ENCODE measurements around the gene DAPP1.

Gene DAPP1

DNA sequence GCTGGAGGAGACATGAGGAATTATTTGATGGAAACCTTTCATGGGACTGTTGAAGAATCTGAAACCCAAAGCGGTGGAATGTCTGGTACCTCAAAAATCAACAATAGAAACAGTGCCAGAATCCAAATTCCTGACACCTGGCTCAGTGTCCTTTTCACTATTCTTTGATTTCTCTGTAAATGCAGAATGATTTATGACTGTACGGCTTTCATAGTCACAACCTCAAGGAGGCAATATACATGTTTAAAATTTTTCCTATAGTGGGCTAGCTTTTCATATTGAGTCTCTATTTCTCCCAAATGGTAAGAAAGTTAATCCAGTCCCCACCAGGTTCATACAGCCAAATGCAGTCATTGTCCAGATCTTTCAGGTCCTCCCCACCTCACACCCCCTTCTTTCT lies 19.3 kb downstream of the DAPP1 start:
- Histone ChIP-seq H3K27ac (no peak overlapping the region), H3K36me3 (peaks cover 57% of the 10 kb centered on the region)
- TF ChIP-seq, protein P1, sequence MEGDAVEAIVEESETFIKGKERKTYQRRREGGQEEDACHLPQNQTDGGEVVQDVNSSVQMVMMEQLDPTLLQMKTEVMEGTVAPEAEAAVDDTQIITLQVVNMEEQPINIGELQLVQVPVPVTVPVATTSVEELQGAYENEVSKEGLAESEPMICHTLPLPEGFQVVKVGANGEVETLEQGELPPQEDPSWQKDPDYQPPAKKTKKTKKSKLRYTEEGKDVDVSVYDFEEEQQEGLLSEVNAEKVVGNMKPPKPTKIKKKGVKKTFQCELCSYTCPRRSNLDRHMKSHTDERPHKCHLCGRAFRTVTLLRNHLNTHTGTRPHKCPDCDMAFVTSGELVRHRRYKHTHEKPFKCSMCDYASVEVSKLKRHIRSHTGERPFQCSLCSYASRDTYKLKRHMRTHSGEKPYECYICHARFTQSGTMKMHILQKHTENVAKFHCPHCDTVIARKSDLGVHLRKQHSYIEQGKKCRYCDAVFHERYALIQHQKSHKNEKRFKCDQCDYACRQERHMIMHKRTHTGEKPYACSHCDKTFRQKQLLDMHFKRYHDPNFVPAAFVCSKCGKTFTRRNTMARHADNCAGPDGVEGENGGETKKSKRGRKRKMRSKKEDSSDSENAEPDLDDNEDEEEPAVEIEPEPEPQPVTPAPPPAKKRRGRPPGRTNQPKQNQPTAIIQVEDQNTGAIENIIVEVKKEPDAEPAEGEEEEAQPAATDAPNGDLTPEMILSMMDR (IDR thresholded peaks at IDR 0.05): no peak

DNA sequence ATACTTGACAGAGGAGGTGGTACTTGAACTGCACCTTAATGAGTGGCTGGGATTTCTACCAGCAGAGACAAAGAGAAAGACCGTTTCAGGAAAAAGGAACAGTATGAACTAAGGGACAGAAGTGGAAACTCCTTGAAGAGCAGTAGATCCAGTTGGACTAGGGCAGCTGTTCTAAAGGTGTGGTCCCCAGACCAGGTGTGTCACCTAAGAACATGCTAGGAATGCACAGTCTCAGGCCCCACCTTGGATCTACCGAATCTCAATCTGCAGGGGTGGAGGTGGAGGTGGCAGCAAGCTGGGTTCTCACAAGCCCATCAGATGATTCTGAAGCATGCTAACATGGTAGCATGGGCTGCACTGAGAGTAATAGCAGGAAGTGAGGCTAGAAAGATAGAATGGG lies 22.3 kb downstream of the DAPP1 start:
- TF ChIP-seq, protein P1 (IDR thresholded peaks at IDR 0.05): no peak
- peaks cover 84% of the 10 kb centered on the region for H3K36me3 ChIP-seq
- peaks cover 0 to 4% of the 10 kb centered on the region in 2 experiments for H3K4me1 ChIP-seq (ENCODE audit: control insufficient read depth in 1 of 2, insufficient read depth in 1 of 2, low read depth in 1 of 2, low read length in 1 of 2)
- H3K4me3 ChIP-seq (ENCODE audit: low read depth in 1 of 2, low read length in 1 of 2): no peak overlapping the region
- peak overlapping the region; percentile 36 for H3K27ac ChIP-seq
- H3K9me3 ChIP-seq: no peaks in the 10 kb centered on the region
- no peaks in the 10 kb centered on the region for H3K27me3 ChIP-seq

More for the DNA sequence above, 19.3 kb downstream of the DAPP1 start:
- Histone ChIP-seq H3K27me3 (no peaks in the 10 kb centered on the region), H3K4me3 (ENCODE audit: low read depth in 1 of 2, low read length in 1 of 2) (no peak overlapping the region), H3K4me1 (ENCODE audit: control insufficient read depth in 1 of 2, insufficient read depth in 1 of 2, low read depth in 1 of 2, low read length in 1 of 2) (no peaks in the 10 kb centered on the region), H3K9me3 (no peaks in the 10 kb centered on the region)

DNA sequence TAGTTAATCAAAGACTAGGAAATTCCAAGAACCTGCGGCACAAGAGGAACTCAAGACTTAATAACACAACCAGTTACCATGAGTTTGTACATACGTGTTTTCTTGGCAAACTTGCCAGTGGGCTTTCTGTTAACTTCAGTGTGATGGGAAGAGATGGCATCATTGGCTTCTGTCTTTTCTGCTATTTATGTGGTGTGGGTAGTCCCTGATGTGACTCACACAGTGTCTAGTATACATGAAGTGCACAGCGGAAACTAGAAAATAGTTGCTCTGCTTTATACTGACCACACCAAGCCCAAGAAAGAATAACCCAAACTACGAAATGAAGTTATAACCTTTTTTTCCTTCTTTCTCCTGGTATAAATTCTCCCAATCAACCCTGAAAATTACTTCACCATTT lies 24.5 kb downstream of the DAPP1 start:
- H3K27ac ChIP-seq: peak overlapping the region; percentile 40
- no peaks in the 10 kb centered on the region for H3K9me3 ChIP-seq
- TF ChIP-seq, protein P1 (IDR thresholded peaks at IDR 0.05): no peak
- peaks cover 79% of the 10 kb centered on the region for H3K36me3 ChIP-seq
- H3K4me1 ChIP-seq (ENCODE audit: control insufficient read depth in 1 of 2, insufficient read depth in 1 of 2, low read depth in 1 of 2, low read length in 1 of 2): peaks cover 13 to 24% of the 10 kb centered on the region in 2 experiments
- H3K4me3 ChIP-seq (ENCODE audit: low read depth in 1 of 2, low read length in 1 of 2): no peak overlapping the region
- H3K27me3 ChIP-seq: no peaks in the 10 kb centered on the region

DNA sequence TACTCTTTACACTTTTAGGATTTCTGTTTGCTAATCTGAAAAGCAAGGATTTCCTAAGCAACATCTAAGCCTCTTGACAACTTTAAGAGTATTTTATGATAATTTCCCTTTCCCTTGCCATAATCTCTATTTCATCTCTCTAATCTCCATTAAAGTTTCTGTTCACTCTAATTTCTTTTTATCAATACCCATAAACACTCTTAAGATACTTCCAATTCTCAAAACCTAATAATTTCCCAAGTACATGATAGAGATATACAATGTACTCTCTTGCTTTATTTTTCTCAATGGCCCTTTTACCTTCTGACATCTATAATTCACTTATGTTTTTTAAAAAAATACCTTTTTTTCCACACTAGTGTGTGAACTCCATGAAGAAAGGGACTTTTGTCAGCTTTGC lies 26.8 kb downstream of the DAPP1 start:
- Histone ChIP-seq H3K27ac (peak overlapping the region; percentile 37), H3K36me3 (peaks cover 62% of the 10 kb centered on the region)

DNA sequence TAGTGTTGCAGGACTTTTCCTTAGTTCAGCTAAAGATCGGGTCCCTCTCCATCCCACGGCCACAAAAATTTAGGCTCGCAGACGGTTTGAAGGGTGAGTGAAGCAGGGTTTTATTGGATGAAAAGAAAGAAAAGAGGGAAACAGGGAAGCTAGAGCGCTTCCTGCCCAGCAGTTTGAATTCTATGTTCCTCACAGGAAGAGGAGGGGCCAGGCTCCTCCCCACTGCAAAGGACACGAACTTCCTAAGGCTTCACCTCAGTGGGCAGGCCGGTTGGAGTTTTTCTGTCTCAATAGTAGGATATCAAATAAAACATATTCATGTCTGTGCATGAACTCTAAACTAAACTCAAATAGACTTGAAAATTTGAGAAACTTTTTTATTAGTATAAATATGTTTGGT lies 27.4 kb downstream of the DAPP1 start:
- Histone ChIP-seq H3K27me3 (no peaks in the 10 kb centered on the region), H3K36me3 (peaks cover 56% of the 10 kb centered on the region), H3K27ac (peak overlapping the region; percentile 37), H3K4me3 (ENCODE audit: low read depth in 1 of 2, low read length in 1 of 2) (no peak overlapping the region), H3K4me1 (ENCODE audit: control insufficient read depth in 1 of 2, insufficient read depth in 1 of 2, low read depth in 1 of 2, low read length in 1 of 2) (peaks cover 28 to 45% of the 10 kb centered on the region in 2 experiments), H3K9me3 (no peaks in the 10 kb centered on the region)
- TF ChIP-seq, protein P1 (IDR thresholded peaks at IDR 0.05): no peak

More for the DNA sequence above, 26.8 kb downstream of the DAPP1 start:
- Histone ChIP-seq H3K27me3 (no peaks in the 10 kb centered on the region), H3K4me1 (ENCODE audit: control insufficient read depth in 1 of 2, insufficient read depth in 1 of 2, low read depth in 1 of 2, low read length in 1 of 2) (peaks cover 28 to 45% of the 10 kb centered on the region in 2 experiments), H3K9me3 (no peaks in the 10 kb centered on the region), H3K4me3 (ENCODE audit: low read depth in 1 of 2, low read length in 1 of 2) (no peak overlapping the region)
- TF ChIP-seq, protein P1 (IDR thresholded peaks at IDR 0.05): no peak

DNA sequence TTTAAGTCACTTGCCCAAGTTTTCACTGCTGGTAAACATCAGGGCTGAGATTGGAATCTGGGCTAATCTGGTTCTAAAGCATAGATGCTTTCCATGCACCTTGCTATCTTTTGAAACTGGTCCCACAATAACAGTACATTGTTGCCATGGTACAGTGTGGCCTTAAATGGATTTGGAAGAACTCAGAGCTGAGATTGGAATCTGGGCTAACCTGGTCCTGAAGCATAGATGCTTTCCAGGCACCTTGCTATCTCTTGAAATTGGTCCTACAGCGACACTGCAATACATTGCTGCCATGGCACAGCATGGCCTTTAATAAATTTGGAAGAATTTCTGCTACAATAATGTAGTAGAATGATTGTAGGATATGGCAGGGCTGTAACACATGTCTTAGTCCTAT lies 28.6 kb downstream of the DAPP1 start:
- Histone ChIP-seq H3K4me1 (ENCODE audit: control insufficient read depth in 1 of 2, insufficient read depth in 1 of 2, low read depth in 1 of 2, low read length in 1 of 2) (peaks cover 28 to 45% of the 10 kb centered on the region in 2 experiments), H3K36me3 (peaks cover 47% of the 10 kb centered on the region), H3K27me3 (no peaks in the 10 kb centered on the region), H3K9me3 (no peaks in the 10 kb centered on the region), H3K27ac (peak overlapping the region; percentile 86), H3K4me3 (ENCODE audit: low read depth in 1 of 2, low read length in 1 of 2) (no peak overlapping the region)
- TF ChIP-seq, protein P1 (IDR thresholded peaks at IDR 0.05): no peak
